ENCODE measurements around the gene CCT6A.
"Not testable (repeated sequence)": the region's sequence is repeated elsewhere in the genome, so short reads cannot be mapped to it uniquely, and the experiment has no call there.

CCT6A gene

DNA sequence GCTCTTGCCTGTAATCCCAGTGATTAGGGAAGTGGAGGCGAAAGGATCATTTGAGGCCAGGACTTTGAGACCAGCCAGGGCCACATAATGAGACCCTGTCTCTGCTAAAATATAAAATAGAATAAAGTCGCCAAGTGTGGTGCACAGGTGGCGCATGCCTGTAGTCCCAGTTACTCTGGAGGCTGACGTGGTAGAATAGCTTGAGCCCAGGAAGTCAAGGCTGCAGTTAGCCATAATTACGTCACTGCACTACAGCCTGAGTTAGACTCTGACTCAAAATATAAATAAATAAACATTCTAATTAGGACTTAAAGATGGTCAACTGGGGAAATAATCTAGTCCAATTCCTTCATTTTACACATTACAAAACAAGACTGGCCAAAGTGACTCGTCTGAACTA is 53.9 kb downstream of the CCT6A start:
- DNase-seq, result no peak

GRCh38 chr7:56106108-56107073 is 54.8 kb downstream of the CCT6A start, which contains the start of gene CHCHD2:
Gene CHCHD2 (minus strand): TSS chr7:56106476. CDS start chr7:56106413, 63 bp downstream.
- DNase-seq, result peak; percentile 97

GRCh38 chr7:56107954-56108258 is 56.3 kb downstream of the CCT6A start:
- DNase-seq, result no peak

DNA sequence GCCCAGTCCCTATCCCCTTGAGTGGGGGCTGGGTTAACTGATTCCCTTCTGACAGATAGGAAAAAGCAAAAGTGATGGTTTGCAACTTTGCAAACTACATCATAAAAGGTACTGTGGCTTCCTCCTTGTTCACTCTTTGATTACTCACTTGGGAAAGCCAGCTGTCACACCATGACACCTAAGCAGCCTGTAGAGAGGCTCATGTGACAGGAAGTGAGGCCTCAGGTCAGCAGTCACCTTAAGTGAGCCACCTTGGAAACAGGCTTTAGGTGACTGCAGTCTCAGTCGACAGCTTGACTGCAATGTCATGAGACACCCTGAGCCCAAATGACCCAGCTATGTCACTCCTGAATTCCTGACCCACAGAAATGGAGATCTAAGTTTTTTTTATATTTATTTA is 59.0 kb downstream of the CCT6A start:
- no peak for DNase-seq

GRCh38 chr7:56112244-56112643 is 60.7 kb downstream of the CCT6A start:
- not testable (repeated sequence) for DNase-seq

Data from NCI-H1436 (cell line).